ENCODE measurements around the gene RAMACL.

Gene RAMACL

DNA sequence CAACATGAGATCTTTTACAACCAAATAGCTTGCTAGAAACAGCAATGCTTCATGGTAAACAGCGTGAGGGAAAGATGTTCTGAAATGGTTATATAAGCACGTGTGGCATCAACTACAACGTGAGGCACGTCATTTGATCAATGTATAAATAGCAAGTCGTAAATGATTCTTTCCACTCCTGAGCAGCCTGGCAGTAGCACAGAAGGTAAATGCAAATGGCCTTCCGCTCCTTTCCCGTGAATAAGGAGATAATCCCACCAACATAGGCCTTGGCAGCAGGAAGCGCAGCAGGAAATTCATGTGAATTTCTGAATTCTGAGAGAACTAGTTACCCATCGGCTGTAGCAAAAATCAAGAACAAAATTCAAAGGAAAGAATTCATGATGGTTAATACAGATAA is 23.6 kb upstream of the RAMACL start:
- no peak overlapping the region for H3K4me3 ChIP-seq (ENCODE audit: low read depth, low read length)
- TF ChIP-seq POLR2A (IDR thresholded peaks at IDR 0.05; ENCODE audit: extremely low read depth, insufficient read length) (no peak), CTCF (IDR thresholded peaks at IDR 0.05; ENCODE audit: low read depth, low read length) (no peak), MYC (IDR thresholded peaks at IDR 0.05; ENCODE audit: low read depth, low read length) (no peak), MAX (IDR thresholded peaks at IDR 0.05; ENCODE audit: low read depth, low read length) (no peak)
- no peak for DNase-seq (ENCODE audit: low read depth)

DNA sequence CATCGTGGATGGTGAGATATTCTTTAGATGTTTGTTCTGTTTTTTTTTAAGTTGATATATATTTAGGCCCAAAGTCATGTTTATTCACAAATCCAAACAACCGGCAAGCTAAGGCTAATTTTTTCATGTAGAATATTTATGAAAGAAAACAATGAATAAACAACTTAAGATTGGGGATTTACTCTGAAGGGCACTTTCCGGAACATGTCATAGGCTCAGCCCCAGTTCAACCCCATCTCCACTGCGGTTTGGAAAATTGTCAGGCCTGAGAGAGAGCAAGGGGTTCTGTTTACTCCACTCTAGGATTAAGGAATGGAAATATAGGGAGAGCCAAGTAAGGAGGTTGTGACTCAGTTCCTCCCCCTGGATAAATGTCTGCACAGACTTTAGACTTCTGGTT is 22.3 kb upstream of the RAMACL start:
- TF ChIP-seq MAX (IDR thresholded peaks at IDR 0.05; ENCODE audit: low read depth, low read length), result no peak
- no peak for TF ChIP-seq MYC (IDR thresholded peaks at IDR 0.05; ENCODE audit: low read depth, low read length)
- no peak for TF ChIP-seq POLR2A (IDR thresholded peaks at IDR 0.05; ENCODE audit: extremely low read depth, insufficient read length)
- TF ChIP-seq CTCF (IDR thresholded peaks at IDR 0.05; ENCODE audit: low read depth, low read length), result no peak
- DNase-seq (ENCODE audit: low read depth), result no peak
- no peak overlapping the region for H3K4me3 ChIP-seq (ENCODE audit: low read depth, low read length)

DNA sequence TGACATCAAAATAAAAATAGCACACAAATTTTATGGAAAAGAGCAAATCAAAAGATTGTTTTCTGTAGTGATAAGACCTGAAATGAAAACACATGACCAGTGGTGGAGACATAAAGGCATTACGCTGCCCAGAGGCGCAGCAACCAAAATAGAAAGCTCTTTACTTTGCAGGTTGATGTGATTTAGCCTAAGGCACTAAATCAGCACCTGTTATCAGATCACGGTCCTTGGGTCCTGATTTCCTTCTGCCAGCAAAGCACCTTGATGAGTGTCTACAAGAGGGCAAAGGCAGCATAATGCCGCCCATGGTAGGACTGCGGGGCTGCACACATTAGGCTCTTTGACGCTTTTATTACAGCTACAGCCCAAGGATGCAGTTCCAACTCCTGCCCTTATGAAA is 19.3 kb upstream of the RAMACL start:
- no peak overlapping the region for H3K4me3 ChIP-seq (ENCODE audit: low read depth, low read length)
- DNase-seq (ENCODE audit: low read depth), result no peak
- no peak for TF ChIP-seq MYC (IDR thresholded peaks at IDR 0.05; ENCODE audit: low read depth, low read length)
- no peak for TF ChIP-seq POLR2A (IDR thresholded peaks at IDR 0.05; ENCODE audit: extremely low read depth, insufficient read length)
- TF ChIP-seq CTCF (IDR thresholded peaks at IDR 0.05; ENCODE audit: low read depth, low read length), result no peak
- TF ChIP-seq MAX (IDR thresholded peaks at IDR 0.05; ENCODE audit: low read depth, low read length), result no peak

- TF ChIP-seq CTCF (IDR thresholded peaks at IDR 0.05; ENCODE audit: low read depth, low read length) (no peak), POLR2A (IDR thresholded peaks at IDR 0.05; ENCODE audit: extremely low read depth, insufficient read length) (no peak), MAX (IDR thresholded peaks at IDR 0.05; ENCODE audit: low read depth, low read length) (no peak), MYC (IDR thresholded peaks at IDR 0.05; ENCODE audit: low read depth, low read length) (no peak)
- no peak overlapping the region for H3K4me3 ChIP-seq (ENCODE audit: low read depth, low read length)
- no peak for DNase-seq (ENCODE audit: low read depth)
Observed at GRCh38 chr6:166604911-166605310, 18.4 kb upstream of the RAMACL start.

DNA sequence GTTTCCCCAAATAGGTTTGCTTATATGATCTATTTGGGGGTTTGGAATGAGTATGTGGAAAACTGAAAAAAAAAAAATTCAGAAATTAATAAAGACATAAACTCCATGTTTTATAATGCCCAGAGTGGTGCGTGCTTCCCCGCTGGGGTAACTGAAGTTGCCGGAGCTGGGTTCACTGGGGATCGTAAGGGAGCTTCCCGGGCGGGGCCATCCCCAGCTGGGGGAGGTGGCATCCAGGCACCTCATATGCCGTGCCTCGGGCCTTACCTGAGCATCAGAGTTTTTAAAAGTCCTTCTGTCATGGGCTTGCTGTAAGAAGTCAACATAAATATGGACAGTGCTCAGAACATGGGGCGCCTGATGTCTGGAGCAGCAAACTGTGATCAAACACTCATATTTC is 17.9 kb upstream of the RAMACL start:
- DNase-seq (ENCODE audit: low read depth), result no peak
- H3K4me3 ChIP-seq (ENCODE audit: low read depth, low read length), result no peak overlapping the region
- TF ChIP-seq CTCF (IDR thresholded peaks at IDR 0.05; ENCODE audit: low read depth, low read length), result no peak

DNA sequence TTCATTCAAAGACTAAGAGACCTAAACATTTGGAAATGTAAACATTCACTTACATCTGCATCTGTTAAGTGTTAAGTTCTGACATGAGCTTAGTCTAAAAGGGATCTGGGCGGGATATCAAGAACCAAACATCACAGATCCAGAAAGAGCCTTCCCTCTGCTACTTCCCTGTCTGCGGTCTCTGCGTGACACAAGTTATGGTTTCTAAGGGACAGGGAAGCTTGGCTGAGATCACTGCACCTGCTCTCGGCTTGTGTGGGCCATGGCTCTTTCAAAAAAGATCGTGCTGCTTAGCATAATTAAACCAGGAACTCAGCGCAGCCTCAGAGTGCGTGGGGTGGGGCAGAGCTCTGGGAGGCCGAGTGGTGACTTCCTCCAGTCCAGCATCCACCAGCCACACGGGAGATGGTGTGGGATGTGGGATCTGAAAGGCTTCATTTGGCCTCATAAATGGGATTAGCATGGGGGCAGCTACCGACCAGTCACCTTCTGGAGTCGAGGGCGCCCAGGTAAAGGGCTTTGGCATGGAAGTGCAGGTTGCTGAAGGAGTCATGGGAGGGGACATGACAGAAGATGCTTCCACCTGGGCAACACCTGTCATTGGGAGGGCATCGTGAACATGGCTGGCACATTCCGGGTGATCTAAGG is 16.7 kb upstream of the RAMACL start:
- H3K4me3 ChIP-seq (ENCODE audit: low read depth, low read length), result no peak overlapping the region
- no peak for DNase-seq (ENCODE audit: low read depth)
- TF ChIP-seq POLR2A (IDR thresholded peaks at IDR 0.05; ENCODE audit: extremely low read depth, insufficient read length), result no peak

Measured in NB4 (cell line).